GM18507 (cell line): ENCODE measurements around the gene CTAG1A.
"Not testable (repeated sequence)": the region's sequence is repeated elsewhere in the genome, so short reads cannot be mapped to it uniquely, and the experiment has no call there.

Experiments
- DNase-seq: peaks from one replicate; pipeline ENCODE4 v3.0.0; 2011; ENCODE audit warnings: low read depth; ENCODE audit not compliant: insufficient read length; ENCODE audit errors: extremely low spot score
- FAIRE-seq: peaks from 2 replicates; lab custom pipeline; 2011; peaks lifted over from hg19 to GRCh38; lab: Jason Lieb, UNC

The CTAG1A gene

DNA sequence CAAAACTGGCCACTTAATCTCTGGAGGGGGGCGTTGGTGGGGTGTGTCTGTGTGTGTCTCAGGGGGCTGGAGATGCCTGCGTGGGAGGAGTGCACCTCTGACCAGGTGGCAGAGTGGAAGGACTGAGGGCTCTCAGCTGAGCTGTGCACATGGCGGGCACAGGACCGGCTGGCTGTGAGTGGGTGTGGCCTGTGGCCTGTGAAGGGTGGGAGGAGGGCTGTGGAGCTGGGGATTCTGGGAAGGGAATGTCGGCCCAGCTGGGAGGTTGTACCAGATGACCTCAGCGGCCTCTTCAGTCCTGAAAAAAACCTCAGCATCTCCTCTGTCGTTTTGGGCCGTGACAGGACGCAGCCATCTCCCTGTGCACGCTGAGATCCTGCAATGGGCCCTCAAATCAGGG lies 22.6 kb upstream of the CTAG1A start:
- not testable (repeated sequence) for DNase-seq, FAIRE-seq

DNA sequence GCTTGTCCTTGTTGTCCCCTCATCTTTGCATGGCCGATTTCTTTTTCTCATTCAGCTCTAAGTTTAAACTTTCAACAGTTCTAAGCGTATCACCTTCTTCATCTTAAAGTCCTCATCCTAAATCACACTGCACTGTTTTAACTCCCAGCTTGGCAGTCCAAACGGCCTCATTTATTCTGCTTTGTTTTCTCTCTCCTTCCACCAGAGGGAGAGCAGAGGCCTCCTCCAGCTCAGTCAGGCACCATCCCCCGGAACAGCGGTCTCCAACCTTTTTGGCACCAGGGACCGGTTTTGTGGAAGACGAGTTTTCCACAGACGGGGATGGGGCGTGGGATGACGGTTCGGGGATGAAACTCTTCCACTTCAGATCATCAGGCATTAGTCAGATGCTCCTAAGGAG lies 14.6 kb upstream of the CTAG1A start:
- FAIRE-seq, result peak; percentile 82
- not testable (repeated sequence) for DNase-seq

DNA sequence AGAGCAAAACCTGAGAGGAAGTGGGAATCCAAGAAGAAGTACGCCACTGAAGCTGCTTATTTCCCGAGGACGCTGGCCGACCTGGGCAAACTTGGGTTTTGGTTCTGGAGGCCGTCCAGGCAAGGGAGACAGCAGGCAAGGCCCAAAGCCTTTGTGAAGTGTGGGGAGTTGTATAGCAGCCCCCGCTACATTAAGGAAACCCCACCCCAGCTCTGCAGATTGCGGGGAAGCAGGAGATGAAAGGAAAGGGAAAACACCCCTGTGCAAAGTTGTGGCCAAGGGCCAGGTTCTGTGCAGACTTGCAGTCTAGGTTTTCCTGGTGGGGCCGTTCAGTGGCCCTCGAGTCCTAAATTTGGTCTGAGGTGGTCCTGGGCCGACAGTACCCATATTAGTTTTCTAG lies 11.9 kb upstream of the CTAG1A start:
- FAIRE-seq, DNase-seq: not testable (repeated sequence)

DNA sequence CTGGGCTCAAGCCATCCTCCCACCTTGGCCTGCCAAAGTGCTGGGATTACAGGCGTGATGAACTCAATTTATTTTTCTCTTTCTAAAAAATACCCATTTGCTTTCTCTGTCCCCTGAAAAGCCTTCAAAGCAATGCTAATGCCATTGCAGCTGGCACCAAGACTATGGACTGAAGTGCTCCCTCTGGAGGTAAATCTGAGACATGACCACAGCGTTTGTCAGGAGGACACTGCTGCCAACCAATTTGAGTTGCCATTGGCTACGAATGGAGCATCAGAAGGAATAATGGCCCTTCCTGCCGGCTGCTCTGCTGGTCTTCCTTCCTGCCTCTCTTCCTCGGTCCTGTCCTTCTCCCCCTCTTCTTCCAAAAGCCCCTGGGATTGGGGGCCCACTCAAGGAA lies 9.9 kb upstream of the CTAG1A start:
- peak; percentile 90 for FAIRE-seq
- not testable (repeated sequence) for DNase-seq

DNA sequence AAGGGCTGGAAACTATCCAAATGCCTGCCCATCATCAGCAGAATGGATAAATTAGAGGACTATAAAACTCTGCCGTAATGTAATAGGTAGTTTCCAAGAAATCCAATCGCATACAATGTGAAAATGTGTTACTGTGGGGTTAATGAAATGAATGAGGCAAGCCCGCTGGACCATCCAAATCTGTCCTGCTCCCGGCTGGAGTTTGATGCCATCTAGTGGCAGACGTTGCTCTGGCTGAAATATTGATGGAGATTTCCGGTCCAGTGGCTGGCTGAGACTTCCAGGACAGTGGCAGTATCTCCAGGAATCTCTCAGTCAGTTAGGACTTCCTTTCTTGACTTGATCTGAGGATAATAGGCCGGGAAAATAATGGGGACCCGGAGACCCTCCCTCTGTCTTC lies 1.9 kb upstream of the CTAG1A start:
- FAIRE-seq, DNase-seq: not testable (repeated sequence)

GRCh38 chrX:154590415-154590814 lies 5.5 kb downstream of the CTAG1A start:
- DNase-seq, result not testable (repeated sequence)
- peak; percentile 52 for FAIRE-seq

DNA sequence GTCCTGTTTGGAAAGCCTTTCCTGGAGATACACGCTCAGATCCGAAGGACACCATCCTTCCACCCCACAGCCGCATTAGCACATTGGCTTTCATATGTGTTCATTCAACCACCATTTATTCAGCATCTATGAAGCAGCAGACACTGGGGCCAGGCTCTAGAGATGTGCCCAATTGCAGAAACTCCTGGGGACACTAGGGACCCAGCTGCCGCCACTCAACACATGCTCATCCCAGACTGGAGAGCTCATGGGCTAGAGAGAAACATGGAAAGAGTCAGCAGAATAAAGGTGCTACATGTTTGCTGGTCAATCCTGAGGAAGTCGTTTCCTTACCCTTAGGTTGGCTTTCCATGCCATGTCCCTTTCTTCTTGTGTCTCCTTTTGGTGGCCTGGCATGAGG lies 7.6 kb downstream of the CTAG1A start:
- DNase-seq, result no peak
- no peak for FAIRE-seq

DNA sequence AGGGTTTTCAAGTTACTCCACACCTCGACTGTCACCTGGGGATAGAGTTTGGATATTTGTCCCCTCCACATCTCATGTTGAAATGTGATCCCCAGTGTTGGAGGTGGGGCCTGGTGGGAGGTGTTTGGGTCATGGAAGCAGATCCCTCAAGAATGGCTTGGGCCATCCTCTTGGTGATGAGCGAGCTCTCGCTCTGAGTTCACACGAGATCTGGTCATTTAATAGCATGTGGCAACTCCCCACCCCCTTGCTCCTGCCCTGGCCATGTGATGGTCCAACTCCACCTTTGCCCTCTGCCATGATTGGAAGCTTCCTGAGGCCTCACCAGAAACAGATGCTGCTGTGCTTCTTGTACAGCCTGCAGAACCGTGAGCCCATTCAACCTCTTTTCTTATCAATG lies 8.3 kb downstream of the CTAG1A start:
- DNase-seq (no peak), FAIRE-seq (no peak)

- DNase-seq, result no peak
- no peak for FAIRE-seq
Observed at GRCh38 chrX:154594491-154594890, 9.6 kb downstream of the CTAG1A start.

GRCh38 chrX:154595559-154596249 lies 10.8 kb downstream of the CTAG1A start:
- FAIRE-seq, result no peak
- DNase-seq, result no peak

GRCh38 chrX:154596290-154596929 lies 11.5 kb downstream of the CTAG1A start:
- no peak for FAIRE-seq
- no peak for DNase-seq

- FAIRE-seq (no peak), DNase-seq (no peak)
Observed at GRCh38 chrX:154597221-154597620, 12.3 kb downstream of the CTAG1A start.

GRCh38 chrX:154598656-154599055 lies 13.7 kb downstream of the CTAG1A start:
- FAIRE-seq, result no peak
- no peak for DNase-seq

DNA sequence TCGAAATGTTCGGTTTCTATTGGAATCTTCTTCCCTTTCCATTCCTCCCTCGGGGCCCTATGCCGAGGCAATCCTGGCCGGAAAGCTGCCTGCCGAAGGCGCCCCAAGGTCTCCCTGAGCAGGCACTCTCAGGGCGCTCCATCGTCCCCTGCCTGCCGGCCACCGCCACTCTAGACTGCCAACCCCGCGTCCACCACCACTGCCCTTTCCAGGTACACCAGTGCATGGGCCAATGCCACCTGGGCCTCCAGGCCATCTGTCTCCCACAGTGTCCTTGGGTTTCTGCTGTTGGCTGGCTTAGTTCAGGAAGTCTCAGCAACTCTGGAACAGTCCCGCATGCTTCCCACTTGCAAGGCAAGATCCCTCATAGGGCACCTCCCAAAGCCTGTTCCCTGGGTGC lies 14.6 kb downstream of the CTAG1A start:
- no peak for DNase-seq
- FAIRE-seq, result no peak

GRCh38 chrX:154600759-154601374 lies 15.9 kb downstream of the CTAG1A start:
- FAIRE-seq (no peak), DNase-seq (no peak)

DNA sequence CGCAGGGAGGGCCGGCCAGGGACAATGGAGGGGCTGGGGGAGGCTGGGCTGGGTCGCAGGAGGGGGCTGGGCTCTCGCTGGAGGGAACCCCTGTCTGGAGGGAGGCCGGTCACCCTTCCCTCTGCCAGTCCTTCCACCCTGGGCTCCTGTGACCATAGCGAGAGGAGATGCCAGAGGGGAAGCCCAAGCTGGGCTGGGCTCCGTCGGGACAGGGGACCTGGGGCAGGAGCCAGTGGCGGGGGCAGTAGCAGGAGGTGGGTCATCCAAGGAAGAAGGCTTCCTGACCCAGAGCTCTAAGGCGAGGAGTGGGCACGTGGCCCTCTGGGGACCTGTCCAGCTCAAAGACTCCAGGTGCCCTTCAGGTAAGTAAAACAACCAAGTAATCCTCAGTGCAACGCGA lies 17.3 kb downstream of the CTAG1A start:
- DNase-seq, result no peak
- FAIRE-seq, result no peak

GRCh38 chrX:154602766-154603437 lies 18.0 kb downstream of the CTAG1A start:
- no peak for DNase-seq
- FAIRE-seq, result no peak

DNA sequence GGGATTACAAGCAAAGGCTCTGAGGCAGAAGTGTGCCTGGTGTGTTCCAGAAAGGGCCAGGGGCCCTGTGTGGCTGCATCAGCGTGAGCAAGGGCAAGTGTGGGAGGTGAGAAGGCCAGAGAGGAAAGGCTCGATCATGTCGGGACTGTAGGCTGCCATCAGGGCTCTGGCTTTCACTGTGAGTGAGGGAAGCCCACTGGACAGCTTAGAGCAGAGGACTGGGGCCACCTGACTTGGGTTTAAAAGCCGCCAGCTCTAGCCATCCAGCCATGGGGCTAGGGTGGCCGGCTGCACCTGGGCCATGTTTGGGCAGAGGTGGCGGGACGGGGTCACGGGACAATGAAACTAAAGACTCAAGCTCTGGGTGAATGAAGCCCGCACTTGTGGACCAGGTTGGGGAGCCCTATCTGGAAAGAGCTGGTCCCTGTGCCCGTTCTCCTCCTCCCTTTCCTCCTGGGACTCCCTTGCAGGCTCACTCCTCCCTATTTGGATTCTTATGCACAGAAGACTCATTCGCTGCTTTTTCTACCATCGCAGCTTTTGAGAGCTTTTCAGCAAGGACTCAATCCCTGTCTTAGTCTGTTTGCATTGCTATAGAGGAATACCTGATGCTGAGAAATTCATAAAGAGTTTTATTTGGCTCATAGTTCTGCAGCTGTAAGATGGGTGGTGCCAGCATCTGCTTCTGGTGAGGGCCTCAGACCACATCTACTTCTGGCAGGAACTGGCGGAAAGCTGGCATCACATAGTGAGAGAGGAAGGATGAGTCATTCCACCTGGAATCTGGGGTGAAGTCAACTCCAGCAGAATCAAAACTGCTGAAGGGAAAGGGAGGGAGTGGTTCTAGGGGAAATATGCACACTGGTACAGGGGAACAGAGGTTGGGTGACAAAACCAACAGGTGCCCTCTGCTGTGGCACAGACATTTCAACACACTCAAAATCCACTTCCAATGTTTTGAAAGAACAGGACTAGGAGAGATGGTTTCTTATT lies 18.8 kb downstream of the CTAG1A start:
- FAIRE-seq (no peak), DNase-seq (no peak)

DNA sequence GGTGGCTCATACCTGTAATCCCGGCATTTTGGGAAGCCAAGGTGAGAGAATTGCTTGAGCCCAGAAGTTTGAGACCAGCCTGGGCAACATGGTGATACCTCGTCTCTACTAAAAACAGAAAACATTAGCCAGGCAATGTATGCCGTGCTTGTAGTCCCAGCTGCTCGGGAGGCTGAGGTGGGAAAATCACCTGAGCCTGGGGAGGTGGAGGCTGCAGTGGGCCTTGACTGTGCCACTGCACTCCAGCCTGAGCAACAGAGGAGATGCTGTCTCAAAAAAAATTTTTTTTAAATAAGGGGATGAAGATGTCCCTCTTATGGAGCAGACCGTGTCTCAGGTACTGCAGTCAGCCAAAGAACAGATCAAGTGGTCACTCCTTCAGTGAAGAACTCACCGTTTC lies 20.6 kb downstream of the CTAG1A start:
- FAIRE-seq (no peak), DNase-seq (no peak)
